ENCODE measurements around the gene HES2.
"Not testable (repeated sequence)": the region's sequence is repeated elsewhere in the genome, so short reads cannot be mapped to it uniquely, and the experiment has no call there.

Gene HES2

GRCh38 chr1:6437012-6437700 is 17.4 kb upstream of the HES2 start:
- DNase-seq (ENCODE audit: low read depth), result not testable (repeated sequence)

GRCh38 chr1:6436277-6436676 is 16.6 kb upstream of the HES2 start:
- not testable (repeated sequence) for DNase-seq (ENCODE audit: low read depth)

- no peak for DNase-seq (ENCODE audit: low read depth)
Measured at GRCh38 chr1:6435547-6435946, 15.8 kb upstream of the HES2 start.

GRCh38 chr1:6435129-6435528 is 15.4 kb upstream of the HES2 start:
- no peak for DNase-seq (ENCODE audit: low read depth)

GRCh38 chr1:6434186-6434585 is 14.5 kb upstream of the HES2 start:
- DNase-seq (ENCODE audit: low read depth), result no peak

- DNase-seq (ENCODE audit: low read depth), result not testable (repeated sequence)
Measured at GRCh38 chr1:6431645-6432579, 12.2 kb upstream of the HES2 start.

GRCh38 chr1:6429660-6430411 is 10.1 kb upstream of the HES2 start:
- DNase-seq (ENCODE audit: low read depth), result not testable (repeated sequence)

GRCh38 chr1:6428453-6428852 is 8.7 kb upstream of the HES2 start:
- DNase-seq (ENCODE audit: low read depth), result not testable (repeated sequence)

GRCh38 chr1:6427441-6428390 is 8.0 kb upstream of the HES2 start:
- DNase-seq (ENCODE audit: low read depth), result no peak

GRCh38 chr1:6426972-6427350 is 7.2 kb upstream of the HES2 start:
- no peak for DNase-seq (ENCODE audit: low read depth)

GRCh38 chr1:6426277-6426971 is 6.7 kb upstream of the HES2 start:
- no peak for DNase-seq (ENCODE audit: low read depth)

GRCh38 chr1:6425658-6426057 is 5.9 kb upstream of the HES2 start:
- DNase-seq (ENCODE audit: low read depth), result no peak

- no peak for DNase-seq (ENCODE audit: low read depth)
Measured at GRCh38 chr1:6424619-6425593, 5.2 kb upstream of the HES2 start, which contains the start of gene ESPN. Gene ESPN (plus strand): TSS chr1:6424776. CDS start chr1:6424956, 180 bp downstream.

GRCh38 chr1:6424000-6424565 is 4.4 kb upstream of the HES2 start:
- DNase-seq (ENCODE audit: low read depth), result no peak

- DNase-seq (ENCODE audit: low read depth), result no peak
Measured at GRCh38 chr1:6423321-6423999, 3.7 kb upstream of the HES2 start.

GRCh38 chr1:6421266-6421665 is 1.5 kb upstream of the HES2 start:
- DNase-seq (ENCODE audit: low read depth), result no peak

GRCh38 chr1:6420454-6421042 is 829 bp upstream of the HES2 start:
- no peak for DNase-seq (ENCODE audit: low read depth)

GRCh38 chr1:6419397-6419803 is 319 bp downstream of the HES2 start:
- DNase-seq (ENCODE audit: low read depth), result no peak
